Right kidney (tissue), 1 donor: ENCODE data around the gene HEMK1.

ENCODE experiments used
- DNase-seq: peaks from one replicate; pipeline ENCODE4 v3.0.0-alpha.2; 2016

HEMK1 gene

GRCh38 chr3:50642382-50642781 is 73.1 kb downstream of the HEMK1 start:
- no peak for DNase-seq

GRCh38 chr3:50644561-50644960 is 75.2 kb downstream of the HEMK1 start:
- DNase-seq: no peak

GRCh38 chr3:50645378-50645777 is 76.1 kb downstream of the HEMK1 start:
- DNase-seq: no peak
